ENCODE data around the gene MMP3.

The MMP3 gene

GRCh38 chr11:102882389-102883024 is 39.1 kb upstream of the MMP3 start:
- Histone ChIP-seq H3K18ac (ENCODE audit: low read depth in 1 of 2, low read length in 2 of 2) (no peak overlapping the region), H3K4me2 (ENCODE audit: low read length, poor library complexity, severe bottlenecking) (no peak overlapping the region), H2BK15ac (ENCODE audit: low read depth, poor library complexity, severe bottlenecking) (no peak overlapping the region), H2BK12ac (ENCODE audit: low read length in 2 of 2) (no peak overlapping the region), H2AK5ac (ENCODE audit: low read length, severe bottlenecking) (no peak overlapping the region), H3K27me3 (ENCODE audit: control insufficient read depth in 1 of 2, insufficient read depth in 1 of 2, low read length in 2 of 2) (no peaks in the 10 kb centered on the region), H3K23ac (ENCODE audit: low read length in 2 of 2) (no peak overlapping the region), H3K27ac (ENCODE audit: low read length, poor library complexity, severe bottlenecking) (no peak overlapping the region), H3K4me1 (ENCODE audit: control insufficient read depth, insufficient read depth, low read depth, low read length) (no peaks in the 10 kb centered on the region), H4K8ac (ENCODE audit: low read length) (no peak overlapping the region), H3K4me3 (ENCODE audit: insufficient read depth in 1 of 2, low read depth in 1 of 2, low read length in 2 of 2) (no peak overlapping the region), H2BK5ac (ENCODE audit: low read depth, low read length, poor library complexity, severe bottlenecking) (no peak overlapping the region), H3K14ac (ENCODE audit: low read length in 2 of 2) (no peak overlapping the region), H3K4ac (ENCODE audit: low read depth in 1 of 2, low read length in 2 of 2) (no peak overlapping the region), H3K9ac (ENCODE audit: low read length) (peak overlapping the region; percentile 68), H2AFZ (ENCODE audit: low read depth, low read length) (no peak overlapping the region), H3K36me3 (ENCODE audit: control insufficient read depth in 1 of 2, insufficient read depth in 2 of 2, low read depth in 1 of 2, low read length in 2 of 2) (no peaks in the 10 kb centered on the region), H4K91ac (ENCODE audit: low read length) (no peak overlapping the region), H2BK120ac (ENCODE audit: low read depth, low read length) (no peak overlapping the region), H3K79me1 (replicated peaks; ENCODE audit: low read length, poor library complexity, severe bottlenecking) (no peaks in the 10 kb centered on the region), H3K9me3 (ENCODE audit: control insufficient read depth, low read length) (no peaks in the 10 kb centered on the region)
- DNase-seq, result peak; percentile 34
- WGBS, result 96% methylated on average over 3 of the region's 4 CpGs

GRCh38 chr11:102879801-102880200 is 36.4 kb upstream of the MMP3 start:
- no peak overlapping the region for H3K18ac ChIP-seq (ENCODE audit: low read depth in 1 of 2, low read length in 2 of 2)
- no peak overlapping the region for H3K9ac ChIP-seq (ENCODE audit: low read length)
- 94% methylated on average over 5 of the region's 5 CpGs for WGBS
- no peak overlapping the region for H2AK5ac ChIP-seq (ENCODE audit: low read length, severe bottlenecking)
- no peak overlapping the region for H4K8ac ChIP-seq (ENCODE audit: low read length)
- no peak overlapping the region for H2BK15ac ChIP-seq (ENCODE audit: low read depth, poor library complexity, severe bottlenecking)
- H3K4ac ChIP-seq (ENCODE audit: low read depth in 1 of 2, low read length in 2 of 2), result no peak overlapping the region
- H2BK5ac ChIP-seq (ENCODE audit: low read depth, low read length, poor library complexity, severe bottlenecking), result no peak overlapping the region
- H3K23ac ChIP-seq (ENCODE audit: low read length in 2 of 2), result no peak overlapping the region
- H3K27ac ChIP-seq (ENCODE audit: low read length, poor library complexity, severe bottlenecking), result no peak overlapping the region
- H3K79me1 ChIP-seq (replicated peaks; ENCODE audit: low read length, poor library complexity, severe bottlenecking), result no peaks in the 10 kb centered on the region
- H3K27me3 ChIP-seq (ENCODE audit: control insufficient read depth in 1 of 2, insufficient read depth in 1 of 2, low read length in 2 of 2), result no peaks in the 10 kb centered on the region
- H2AFZ ChIP-seq (ENCODE audit: low read depth, low read length), result no peak overlapping the region
- no peaks in the 10 kb centered on the region for H3K4me1 ChIP-seq (ENCODE audit: control insufficient read depth, insufficient read depth, low read depth, low read length)
- no peak overlapping the region for H3K4me2 ChIP-seq (ENCODE audit: low read length, poor library complexity, severe bottlenecking)
- no peak overlapping the region for H2BK12ac ChIP-seq (ENCODE audit: low read length in 2 of 2)
- DNase-seq, result no peak
- no peaks in the 10 kb centered on the region for H3K36me3 ChIP-seq (ENCODE audit: control insufficient read depth in 1 of 2, insufficient read depth in 2 of 2, low read depth in 1 of 2, low read length in 2 of 2)
- no peak overlapping the region for H3K4me3 ChIP-seq (ENCODE audit: insufficient read depth in 1 of 2, low read depth in 1 of 2, low read length in 2 of 2)
- H4K91ac ChIP-seq (ENCODE audit: low read length), result no peak overlapping the region
- H2BK120ac ChIP-seq (ENCODE audit: low read depth, low read length), result no peak overlapping the region
- no peak overlapping the region for H3K14ac ChIP-seq (ENCODE audit: low read length in 2 of 2)
- no peaks in the 10 kb centered on the region for H3K9me3 ChIP-seq (ENCODE audit: control insufficient read depth, low read length)

- Histone ChIP-seq H3K23ac (ENCODE audit: low read length in 2 of 2) (no peak overlapping the region), H3K27me3 (ENCODE audit: control insufficient read depth in 1 of 2, insufficient read depth in 1 of 2, low read length in 2 of 2) (no peaks in the 10 kb centered on the region), H3K9ac (ENCODE audit: low read length) (no peak overlapping the region), H3K4me2 (ENCODE audit: low read length, poor library complexity, severe bottlenecking) (no peak overlapping the region), H3K79me1 (replicated peaks; ENCODE audit: low read length, poor library complexity, severe bottlenecking) (no peaks in the 10 kb centered on the region), H2BK120ac (ENCODE audit: low read depth, low read length) (no peak overlapping the region), H3K9me3 (ENCODE audit: control insufficient read depth, low read length) (no peaks in the 10 kb centered on the region), H3K4me1 (ENCODE audit: control insufficient read depth, insufficient read depth, low read depth, low read length) (no peaks in the 10 kb centered on the region), H3K18ac (ENCODE audit: low read depth in 1 of 2, low read length in 2 of 2) (no peak overlapping the region), H3K4ac (ENCODE audit: low read depth in 1 of 2, low read length in 2 of 2) (no peak overlapping the region), H2AK5ac (ENCODE audit: low read length, severe bottlenecking) (no peak overlapping the region), H3K36me3 (ENCODE audit: control insufficient read depth in 1 of 2, insufficient read depth in 2 of 2, low read depth in 1 of 2, low read length in 2 of 2) (no peaks in the 10 kb centered on the region), H4K8ac (ENCODE audit: low read length) (no peak overlapping the region), H3K4me3 (ENCODE audit: insufficient read depth in 1 of 2, low read depth in 1 of 2, low read length in 2 of 2) (no peak overlapping the region), H3K27ac (ENCODE audit: low read length, poor library complexity, severe bottlenecking) (no peak overlapping the region), H2BK5ac (ENCODE audit: low read depth, low read length, poor library complexity, severe bottlenecking) (no peak overlapping the region), H2AFZ (ENCODE audit: low read depth, low read length) (no peak overlapping the region), H3K14ac (ENCODE audit: low read length in 2 of 2) (no peak overlapping the region), H2BK15ac (ENCODE audit: low read depth, poor library complexity, severe bottlenecking) (no peak overlapping the region), H2BK12ac (ENCODE audit: low read length in 2 of 2) (no peak overlapping the region), H4K91ac (ENCODE audit: low read length) (no peak overlapping the region)
- no peak for DNase-seq
- over 99% methylated on average over 2 of the region's 2 CpGs for WGBS
These were observed 35.2 kb upstream of the MMP3 start for GRCh38 chr11:102878595-102878994.

GRCh38 chr11:102874852-102875251 is 31.4 kb upstream of the MMP3 start, which contains the start of gene MMP12:
Gene MMP12 (minus strand): TSS chr11:102874982. CDS start chr11:102874937, 45 bp downstream.
- H3K79me1 ChIP-seq (replicated peaks; ENCODE audit: low read length, poor library complexity, severe bottlenecking), result no peaks in the 10 kb centered on the region
- no peak within 1 kb of the TSS for H3K27ac ChIP-seq (ENCODE audit: low read length, poor library complexity, severe bottlenecking)
- H2BK120ac ChIP-seq (ENCODE audit: low read depth, low read length), result no peak within 1 kb of the TSS
- no peak within 1 kb of the TSS for H3K14ac ChIP-seq (ENCODE audit: low read length in 2 of 2)
- H3K4me2 ChIP-seq (ENCODE audit: low read length, poor library complexity, severe bottlenecking), result no peak within 1 kb of the TSS
- no peak within 1 kb of the TSS for H4K8ac ChIP-seq (ENCODE audit: low read length)
- no peak within 1 kb of the TSS for H2BK5ac ChIP-seq (ENCODE audit: low read depth, low read length, poor library complexity, severe bottlenecking)
- no peak within 1 kb of the TSS for H3K9ac ChIP-seq (ENCODE audit: low read length)
- 69% methylated on average over 3 of the region's 4 CpGs for WGBS
- H3K4ac ChIP-seq (ENCODE audit: low read depth in 1 of 2, low read length in 2 of 2), result no peak within 1 kb of the TSS
- no peaks in the 10 kb centered on the region for H3K4me1 ChIP-seq (ENCODE audit: control insufficient read depth, insufficient read depth, low read depth, low read length)
- no peak within 1 kb of the TSS for H3K4me3 ChIP-seq (ENCODE audit: insufficient read depth in 1 of 2, low read depth in 1 of 2, low read length in 2 of 2)
- no peak for DNase-seq
- no peak within 1 kb of the TSS for H2BK12ac ChIP-seq (ENCODE audit: low read length in 2 of 2)
- no peak within 1 kb of the TSS for H3K23ac ChIP-seq (ENCODE audit: low read length in 2 of 2)
- no peak within 1 kb of the TSS for H2BK15ac ChIP-seq (ENCODE audit: low read depth, poor library complexity, severe bottlenecking)
- H2AK5ac ChIP-seq (ENCODE audit: low read length, severe bottlenecking), result no peak within 1 kb of the TSS
- H3K27me3 ChIP-seq (ENCODE audit: control insufficient read depth in 1 of 2, insufficient read depth in 1 of 2, low read length in 2 of 2), result no peaks in the 10 kb centered on the region
- H3K36me3 ChIP-seq (ENCODE audit: control insufficient read depth in 1 of 2, insufficient read depth in 2 of 2, low read depth in 1 of 2, low read length in 2 of 2), result no peaks in the 10 kb centered on the region
- H4K91ac ChIP-seq (ENCODE audit: low read length), result no peak within 1 kb of the TSS
- no peaks in the 10 kb centered on the region for H3K9me3 ChIP-seq (ENCODE audit: control insufficient read depth, low read length)
- H2AFZ ChIP-seq (ENCODE audit: low read depth, low read length), result no peak within 1 kb of the TSS
- no peak within 1 kb of the TSS for H3K18ac ChIP-seq (ENCODE audit: low read depth in 1 of 2, low read length in 2 of 2)
